NOMO-1 treated with dmso at 0.1 percent for 144 hours (cell line): ENCODE data around the gene UNC13D.
"Not testable (repeated sequence)": the region's sequence is repeated elsewhere in the genome, so short reads cannot be mapped to it uniquely, and the experiment has no call there.

ENCODE experiments used
- DNase-seq: peaks from one replicate; lab custom pipeline; 2025; ENCODE audit not compliant: unreplicated experiment; lab: John Stamatoyannopoulos, UW

The UNC13D gene

GRCh38 chr17:75822119-75822799 lies 21.9 kb downstream of the UNC13D start:
- DNase-seq: no peak

DNA sequence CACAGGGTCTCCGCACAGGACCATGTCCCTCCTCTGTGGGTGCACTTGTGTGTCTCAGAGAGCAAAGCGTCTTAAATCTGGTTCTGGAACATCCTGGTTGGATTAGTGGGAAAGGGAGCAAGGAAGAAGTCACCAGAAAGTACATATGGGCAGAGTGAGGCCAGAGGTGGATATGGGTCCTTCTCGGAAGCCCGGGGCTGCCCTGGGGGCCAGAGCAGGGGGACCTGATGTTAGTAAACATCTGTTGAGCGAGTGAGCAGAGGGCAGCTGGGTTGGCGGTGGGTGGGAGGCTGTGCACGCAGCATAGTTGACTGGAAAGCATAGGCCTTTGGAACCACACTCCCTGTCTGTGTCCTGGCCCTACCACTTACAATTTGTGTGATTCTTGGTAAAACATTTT lies 22.7 kb downstream of the UNC13D start:
- no peak for DNase-seq

- DNase-seq: no peak
Measured at GRCh38 chr17:75820094-75821080, 23.8 kb downstream of the UNC13D start.

- no peak for DNase-seq
Measured at GRCh38 chr17:75819678-75820077, 24.5 kb downstream of the UNC13D start.

- no peak for DNase-seq
Measured at GRCh38 chr17:75819116-75819515, 25.1 kb downstream of the UNC13D start.

DNA sequence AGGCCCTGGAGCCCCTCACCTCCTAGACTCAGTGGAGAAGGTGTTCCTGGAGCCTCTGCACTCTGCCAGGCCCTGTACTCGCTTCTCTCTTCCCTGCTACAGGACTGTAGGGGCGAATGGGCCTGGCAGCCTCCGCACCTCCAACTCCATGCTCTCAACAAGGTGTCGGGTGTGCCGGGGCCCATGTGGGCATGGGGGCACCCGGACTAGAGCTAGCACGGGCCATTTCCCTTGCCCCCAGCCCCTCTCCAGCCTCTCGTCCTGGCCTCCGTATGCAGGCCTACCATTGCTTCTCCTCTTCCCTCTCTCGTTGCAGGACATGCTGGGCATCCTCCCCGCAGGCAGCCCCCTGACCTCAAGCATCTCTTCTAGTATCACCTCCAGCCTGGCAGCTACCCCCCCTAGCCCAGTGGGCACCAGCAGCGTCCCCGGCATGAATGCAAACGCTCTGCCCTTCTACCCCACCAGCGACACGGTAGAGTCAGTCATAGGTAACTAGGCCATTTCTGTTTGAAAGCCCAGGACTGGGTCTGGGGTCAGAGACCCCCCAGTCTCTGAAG lies 25.8 kb downstream of the UNC13D start:
- no peak for DNase-seq

DNA sequence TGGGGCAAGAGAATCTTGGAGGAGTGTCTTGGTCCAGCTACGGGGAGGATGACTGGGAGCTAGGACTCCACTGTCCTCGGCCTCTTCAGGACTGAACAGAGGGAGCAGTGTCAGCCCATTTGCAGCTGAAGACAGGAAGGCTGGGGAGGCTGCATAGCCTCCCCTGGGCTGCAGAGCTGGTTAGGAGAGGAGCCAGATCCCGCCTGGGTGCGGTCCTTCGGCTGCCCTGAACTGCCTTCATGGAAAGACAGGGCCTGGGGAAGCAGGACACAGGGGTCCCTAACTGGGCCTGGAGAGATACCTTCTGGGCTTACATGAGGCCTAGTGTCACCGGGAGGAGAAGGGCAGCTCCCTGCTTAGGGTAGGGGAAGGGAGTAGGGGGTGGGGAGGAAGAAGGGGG lies 26.6 kb downstream of the UNC13D start:
- no peak for DNase-seq

DNA sequence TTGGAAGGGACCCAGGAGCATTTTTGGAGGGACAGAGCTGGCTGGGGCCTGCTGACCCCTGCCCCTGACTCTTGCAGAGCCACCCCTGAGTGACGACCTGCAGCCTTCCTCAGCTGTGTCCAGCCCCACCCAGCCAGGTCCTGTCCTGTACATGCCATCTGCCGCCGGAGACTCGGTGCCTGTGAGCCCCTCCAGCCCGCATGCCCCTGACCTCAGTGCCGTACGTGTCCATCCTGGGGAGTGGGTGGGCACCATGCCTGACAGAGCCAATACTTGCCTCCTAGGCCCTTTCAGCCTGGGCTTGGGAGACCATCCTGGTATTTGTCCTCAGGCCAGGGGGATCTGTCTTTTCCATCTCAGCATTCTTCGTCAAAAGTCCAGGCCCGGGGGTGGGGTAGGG lies 27.5 kb downstream of the UNC13D start:
- DNase-seq: no peak

- DNase-seq: no peak
Measured at GRCh38 chr17:75815399-75815798, 28.8 kb downstream of the UNC13D start.

- no peak for DNase-seq
Measured at GRCh38 chr17:75814900-75815373, 29.3 kb downstream of the UNC13D start.

DNA sequence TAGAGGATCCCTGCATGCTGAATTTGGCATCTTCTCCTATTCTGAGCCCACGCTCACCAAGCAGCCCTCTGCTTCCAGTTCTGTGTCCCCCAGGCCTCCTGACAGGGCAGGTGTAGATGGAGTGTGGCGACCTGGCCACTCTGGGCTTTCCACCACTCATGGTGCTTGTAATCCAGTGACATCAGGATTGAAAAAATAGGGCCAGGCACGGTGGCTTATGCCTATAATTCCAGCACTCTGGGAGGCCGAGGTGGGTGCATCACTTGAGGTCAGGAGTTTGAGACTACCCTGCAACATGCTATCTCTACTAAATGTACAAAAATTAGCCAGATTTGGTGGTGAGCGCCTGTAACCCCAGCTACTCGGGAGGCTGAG lies 30.2 kb downstream of the UNC13D start:
- DNase-seq: no peak

GRCh38 chr17:75813081-75814020 lies 30.9 kb downstream of the UNC13D start:
- no peak for DNase-seq

DNA sequence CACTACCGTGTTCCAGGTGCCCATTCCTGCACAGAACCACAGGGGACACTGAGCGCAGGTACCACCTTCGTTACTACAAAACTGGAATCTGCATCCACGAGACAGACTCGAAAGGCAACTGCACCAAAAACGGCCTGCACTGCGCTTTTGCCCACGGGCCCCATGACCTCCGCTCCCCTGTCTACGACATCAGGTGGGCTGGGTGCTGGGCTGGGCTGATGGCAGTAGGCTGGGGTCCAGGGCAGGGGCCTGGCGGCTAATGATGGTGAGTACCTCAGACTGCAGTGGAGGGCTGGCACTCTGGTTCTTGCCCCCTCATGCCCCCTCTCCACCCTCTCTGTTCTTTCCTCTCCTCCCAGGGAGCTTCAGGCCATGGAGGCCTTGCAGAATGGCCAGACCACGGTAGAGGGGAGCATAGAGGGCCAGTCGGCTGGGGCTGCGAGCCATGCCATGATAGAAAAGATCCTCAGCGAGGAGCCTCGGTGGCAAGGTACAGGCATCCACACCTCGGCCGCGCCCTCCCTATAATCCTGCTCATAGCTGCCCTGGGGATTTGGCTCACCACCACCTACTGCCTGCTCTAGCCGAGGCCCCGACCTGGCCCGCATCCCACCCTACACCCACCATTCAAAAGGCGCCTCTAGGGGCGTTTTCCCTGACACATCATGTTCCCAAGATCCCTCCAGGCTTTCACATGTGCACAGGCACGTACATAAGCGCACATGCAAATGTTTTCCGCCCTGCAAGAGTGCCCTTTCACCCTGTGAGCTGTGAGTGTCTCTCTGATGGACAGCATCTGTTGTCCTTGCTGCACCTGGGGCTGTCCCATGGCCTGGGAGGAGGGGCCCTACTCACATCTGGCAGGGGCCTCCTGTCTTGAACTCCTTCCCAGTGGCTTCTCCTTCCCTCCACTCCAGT lies 31.8 kb downstream of the UNC13D start:
- no peak for DNase-seq

DNA sequence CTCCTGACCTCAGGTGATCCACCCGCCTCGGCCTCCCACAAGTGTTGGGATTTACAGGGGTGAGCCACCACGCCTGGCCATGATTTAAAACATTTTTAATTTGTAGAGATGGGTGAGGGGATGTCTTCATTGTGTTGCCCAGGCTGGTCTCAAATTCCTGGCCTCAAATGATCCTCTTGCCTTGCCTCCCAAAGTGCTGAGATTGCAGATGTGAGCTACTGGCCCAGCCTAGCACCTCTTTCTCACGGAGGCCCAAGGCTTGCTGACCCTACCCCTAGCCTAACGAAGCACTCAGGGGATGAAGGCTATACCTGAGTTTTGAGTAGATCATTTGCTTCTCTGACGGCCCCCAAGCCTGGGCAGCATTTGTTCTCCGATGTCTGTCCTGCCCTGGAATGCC lies 33.0 kb downstream of the UNC13D start:
- DNase-seq: no peak

GRCh38 chr17:75810756-75811155 lies 33.4 kb downstream of the UNC13D start:
- DNase-seq: not testable (repeated sequence)

GRCh38 chr17:75810216-75810615 lies 34.0 kb downstream of the UNC13D start:
- DNase-seq: no peak

GRCh38 chr17:75809631-75810111 lies 34.5 kb downstream of the UNC13D start:
- DNase-seq: no peak

DNA sequence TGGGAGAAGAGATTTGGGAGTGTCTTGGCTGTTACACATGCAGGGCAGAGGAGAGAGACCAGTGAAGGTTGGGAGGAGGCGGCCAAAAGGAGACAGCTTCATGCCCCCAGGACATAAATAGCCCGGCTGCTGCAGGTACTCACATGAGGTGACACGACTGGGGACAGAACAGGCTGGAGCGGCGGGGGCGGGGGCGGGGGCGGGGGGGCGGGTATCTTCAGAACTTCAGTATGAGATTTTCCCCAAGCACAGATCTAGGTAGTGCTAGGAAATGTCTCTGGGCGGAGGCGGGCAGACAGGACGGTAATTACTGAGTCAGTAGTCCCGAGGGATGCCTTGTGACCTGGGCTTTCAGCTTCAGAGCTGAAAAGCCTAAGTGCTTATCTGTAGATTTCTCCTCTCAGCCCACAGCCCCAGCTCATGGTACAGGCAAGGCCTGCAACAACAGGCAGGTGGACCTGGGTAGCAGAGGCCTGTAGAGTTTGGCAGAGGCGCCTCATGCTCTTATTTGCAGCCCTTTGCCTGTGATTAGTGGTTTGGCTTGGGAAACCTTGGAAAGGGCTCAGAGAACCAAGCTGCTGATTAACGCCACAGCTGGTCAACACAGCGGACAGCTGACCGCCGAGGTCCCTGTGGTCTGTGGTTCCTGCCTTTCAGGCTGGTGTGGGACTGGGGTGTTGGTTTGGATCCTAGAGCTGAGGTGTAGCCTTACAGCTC lies 35.1 kb downstream of the UNC13D start:
- DNase-seq: no peak

DNA sequence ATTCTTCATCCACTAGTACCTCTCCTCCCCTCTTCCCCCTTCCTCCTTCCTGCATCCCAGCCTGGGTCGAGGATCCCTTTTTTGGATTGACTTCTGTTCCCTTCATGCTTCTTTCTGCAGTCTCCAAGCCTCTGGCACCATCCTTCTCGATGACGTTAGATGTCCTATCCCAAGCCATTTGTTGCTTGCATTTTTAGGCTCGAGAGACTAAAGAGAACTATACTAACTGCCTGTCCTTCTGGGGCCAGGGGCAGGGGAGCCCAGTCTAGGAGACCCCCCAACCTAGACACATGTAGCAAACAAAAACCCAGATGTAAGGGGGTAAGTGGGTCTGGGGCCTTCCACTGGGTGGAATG lies 35.7 kb downstream of the UNC13D start:
- DNase-seq: no peak
